ENCODE data around the gene SLC33A1. TPM values are rescaled to one million over a fixed set of nuclear protein-coding genes. Genes with fewer than 3 reads are reported as not detected.

The SLC33A1 gene
- total and polyA plus RNA-seq, 10 of the 15 experiments (the other 5 are each of a cell fraction or from before 2014, with no cell fraction given): 6.4 to 25.2 (median 19.8) TPM

GRCh38 chr3:155880286-155880685 lies 26.1 kb upstream of the SLC33A1 start:
- DNase-seq (ENCODE audit: low read depth, low spot score) (no peak), ATAC-seq (peak; percentile 79), FAIRE-seq (no peak)
- H2AFZ ChIP-seq (ENCODE audit: control insufficient read depth, low read depth, low read length): no peak overlapping the region
- peak overlapping the region; percentile 15; the same call in 1 of the 2 replicates for H3K4me3 ChIP-seq
- H3K9me3 ChIP-seq (replicated peaks; ENCODE audit: control insufficient read depth, insufficient read depth, low read length): no peaks in the 10 kb centered on the region; the same call in 2 of the 3 replicates
- BruUV-seq (replicated peaks): no TSS peak
- in situ Hi-C loops (cut with MboI) (no loop called here), intact Hi-C loops (cut with micrococcal nuclease; ENCODE audit: unreplicated experiment) (no loop called here)
- POLR2A ChIA-PET: no interaction called here
- SMC1A ChIA-PET (ENCODE audit: uncharacterized antibody, unreplicated experiment): interaction anchor here (0.8 kb wide), 1 partner anchor 10 kb away, joined by 4 read pairs; no protein-coding TSS in a partner anchor
- H3K27ac ChIP-seq (ENCODE audit: control insufficient read depth, insufficient read depth): no peak overlapping the region
- RAD21 ChIA-PET (ENCODE audit: unreplicated experiment): no interaction called here
- CTCF ChIA-PET: no interaction called here
- peaks cover 8% of the 10 kb centered on the region for H3K4me1 ChIP-seq (ENCODE audit: control insufficient read depth, insufficient read depth, low read length)
- H3K4me2 ChIP-seq (ENCODE audit: control insufficient read depth, insufficient read depth): peak overlapping the region; percentile 2
- peaks cover 94% of the 10 kb centered on the region for H3K79me2 ChIP-seq (ENCODE audit: control insufficient read depth, insufficient read depth, low read length)
- H3K36me3 ChIP-seq (ENCODE audit: control insufficient read depth in 2 of 2, insufficient read depth in 2 of 2, low read length in 1 of 2): no peaks in the 10 kb centered on the region; a peak in 1 of 4 replicates
- no peaks in the 10 kb centered on the region for H3K27me3 ChIP-seq (replicated peaks in 1 of 2; ENCODE audit: control insufficient read depth in 2 of 2, insufficient read depth in 2 of 2, low read length in 1 of 2)
- no peaks in the 10 kb centered on the region for H4K20me1 ChIP-seq (ENCODE audit: control insufficient read depth, insufficient read depth)
- H3K9ac ChIP-seq (ENCODE audit: control insufficient read depth, insufficient read depth, low read length): no peak overlapping the region
- TF ChIP-seq MTA3 (IDR thresholded peaks at IDR 0.05; ENCODE audit: borderline replicate concordance, low read length) (no peak), BRCA1 (IDR thresholded peaks at IDR 0.05; ENCODE audit: low read depth, low read length) (no peak), PRDM15 (CRISPR knock-in tag; IDR thresholded peaks at IDR 0.05) (no peak), SMARCA5 (IDR thresholded peaks at IDR 0.05) (no peak), CBX5 (IDR thresholded peaks at IDR 0.05; ENCODE audit: low read depth) (no peak), GABPA (IDR thresholded peaks at IDR 0.05; ENCODE audit: low read depth) (no peak), IRF4 (IDR thresholded peaks at IDR 0.05; ENCODE audit: low read depth, low read length) (no peak), SUZ12 (IDR thresholded peaks at IDR 0.05; ENCODE audit: unreplicated experiment) (no peak), HDAC2 (IDR thresholded peaks at IDR 0.05) (no peak), CBX3 (IDR thresholded peaks at IDR 0.05; ENCODE audit: borderline replicate concordance, low read depth) (no peak), STAT3 (IDR thresholded peaks at IDR 0.05; ENCODE audit: low read depth, low read length) (no peak), SMAD5 (IDR thresholded peaks at IDR 0.05; ENCODE audit: low read depth) (no peak), DPF2 (IDR thresholded peaks at IDR 0.05) (peak; percentile 61; the same call in 1 of the 2 replicates), ETV6 (conservative IDR thresholded peaks at IDR 0.05 in 1 of 2, IDR thresholded peaks at IDR 0.05 in 1 of 2; ENCODE audit: borderline replicate concordance in 1 of 2, low read depth in 1 of 2) (no peak), RUNX3 (IDR thresholded peaks at IDR 0.05; ENCODE audit: low read length) (peak; percentile 48), POLR2AphosphoS2 (IDR thresholded peaks at IDR 0.05; ENCODE audit: low read depth, low read length) (no peak), JUNB (IDR thresholded peaks at IDR 0.05) (peak; percentile 35; the same call in 1 of the 2 replicates), SUPT20H (IDR thresholded peaks at IDR 0.05; ENCODE audit: borderline replicate concordance, control insufficient read depth, low read depth, low read length) (no peak), ZNF207 (IDR thresholded peaks at IDR 0.05; ENCODE audit: borderline replicate concordance) (no peak), ZSCAN29 (IDR thresholded peaks at IDR 0.05) (no peak)
- TF ChIP-seq, protein P1, sequence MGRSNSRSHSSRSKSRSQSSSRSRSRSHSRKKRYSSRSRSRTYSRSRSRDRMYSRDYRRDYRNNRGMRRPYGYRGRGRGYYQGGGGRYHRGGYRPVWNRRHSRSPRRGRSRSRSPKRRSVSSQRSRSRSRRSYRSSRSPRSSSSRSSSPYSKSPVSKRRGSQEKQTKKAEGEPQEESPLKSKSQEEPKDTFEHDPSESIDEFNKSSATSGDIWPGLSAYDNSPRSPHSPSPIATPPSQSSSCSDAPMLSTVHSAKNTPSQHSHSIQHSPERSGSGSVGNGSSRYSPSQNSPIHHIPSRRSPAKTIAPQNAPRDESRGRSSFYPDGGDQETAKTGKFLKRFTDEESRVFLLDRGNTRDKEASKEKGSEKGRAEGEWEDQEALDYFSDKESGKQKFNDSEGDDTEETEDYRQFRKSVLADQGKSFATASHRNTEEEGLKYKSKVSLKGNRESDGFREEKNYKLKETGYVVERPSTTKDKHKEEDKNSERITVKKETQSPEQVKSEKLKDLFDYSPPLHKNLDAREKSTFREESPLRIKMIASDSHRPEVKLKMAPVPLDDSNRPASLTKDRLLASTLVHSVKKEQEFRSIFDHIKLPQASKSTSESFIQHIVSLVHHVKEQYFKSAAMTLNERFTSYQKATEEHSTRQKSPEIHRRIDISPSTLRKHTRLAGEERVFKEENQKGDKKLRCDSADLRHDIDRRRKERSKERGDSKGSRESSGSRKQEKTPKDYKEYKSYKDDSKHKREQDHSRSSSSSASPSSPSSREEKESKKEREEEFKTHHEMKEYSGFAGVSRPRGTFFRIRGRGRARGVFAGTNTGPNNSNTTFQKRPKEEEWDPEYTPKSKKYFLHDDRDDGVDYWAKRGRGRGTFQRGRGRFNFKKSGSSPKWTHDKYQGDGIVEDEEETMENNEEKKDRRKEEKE (IDR thresholded peaks at IDR 0.05): no peak
- TF ChIP-seq, protein P2, sequence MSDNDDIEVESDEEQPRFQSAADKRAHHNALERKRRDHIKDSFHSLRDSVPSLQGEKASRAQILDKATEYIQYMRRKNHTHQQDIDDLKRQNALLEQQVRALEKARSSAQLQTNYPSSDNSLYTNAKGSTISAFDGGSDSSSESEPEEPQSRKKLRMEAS (IDR thresholded peaks at IDR 0.05; ENCODE audit: low read depth, low read length): no peak

Data from GM12878 (cell line).